GM23338 (cell line): Measurements from ENCODE around the gene CPLX4. TPM values are rescaled to one million over a fixed set of nuclear protein-coding genes. Genes with fewer than 3 reads are reported as not detected.

Experiments used
- ATAC-seq: fragments of 200-7000 bp; cut with Tn5 transposase; 3 replicates; pipeline ENCODE4 v1.9.1; 2020
- DNase-seq: peaks from one replicate; pipeline ENCODE4 v3.0.0-alpha.2; 2015; ENCODE audit warnings: low spot score
- H2AFZ ChIP-seq: fragments of 200-600 bp; sonication (generic); 2 replicates; pipeline ENCODE4 v1.8.0; 2016; ENCODE audit warnings: antibody characterized with exemption, mild to moderate bottlenecking, moderate library complexity
- H3F3A ChIP-seq: fragments of 200-600 bp; sonication (generic); replicated peaks from 2 replicates; pipeline ENCODE4 v1.8.0; 2017; ENCODE audit warnings: antibody characterized with exemption, mixed run types, low read depth
- H3K27ac ChIP-seq: fragments of 200-600 bp; sonication (generic); 2 replicates; pipeline ENCODE4 v1.6.1; 2016; ENCODE audit warnings: low read depth
- H3K27me3 ChIP-seq: fragments of 200-600 bp; sonication (generic); 2 replicates; pipeline ENCODE4 v1.8.0; 2016; ENCODE audit warnings: mild to moderate bottlenecking, mixed run types, moderate library complexity; ENCODE audit not compliant: insufficient read depth
- H3K36me3 ChIP-seq: fragments of 200-600 bp; sonication (generic); 2 replicates; pipeline ENCODE4 v1.8.0; 2016; ENCODE audit warnings: mild to moderate bottlenecking; ENCODE audit not compliant: insufficient read depth
- H3K4me1 ChIP-seq: fragments of 200-600 bp; sonication (generic); 2 replicates; pipeline ENCODE4 v1.8.0; 2016; ENCODE audit warnings: mild to moderate bottlenecking, moderate library complexity; ENCODE audit not compliant: insufficient read depth
- H3K4me2 ChIP-seq: fragments of 200-600 bp; sonication (generic); 2 replicates; pipeline ENCODE4 v1.7.1; 2017; ENCODE audit warnings: mixed run types
- H3K4me3 ChIP-seq: fragments of 200-600 bp; sonication (generic); 2 replicates; pipeline ENCODE4 v1.6.1; 2016; ENCODE audit warnings: mixed run types
- H3K79me2 ChIP-seq: fragments of 200-600 bp; sonication (generic); replicated peaks from 2 replicates; pipeline ENCODE4 v1.8.0; 2017; ENCODE audit warnings: mild to moderate bottlenecking; ENCODE audit not compliant: insufficient read depth
- H3K9me2 ChIP-seq: fragments of 200-600 bp; sonication (generic); 2 replicates; pipeline ENCODE4 v1.8.0; 2017; ENCODE audit not compliant: insufficient read depth
- H4K20me1 ChIP-seq: fragments of 200-600 bp; sonication (generic); replicated peaks from 2 replicates; pipeline ENCODE4 v1.8.0; 2017; ENCODE audit warnings: mild to moderate bottlenecking; ENCODE audit not compliant: insufficient read depth
- H3K27ac Mint-ChIP-seq: 2 replicates; pipeline ENCODE4 v1.8.0; 2020; ENCODE audit warnings: inconsistent platforms, mild to moderate bottlenecking, moderate library complexity, mixed read lengths
- H3K27me3 Mint-ChIP-seq: 3 replicates; pipeline ENCODE4 v1.8.0; 2022; ENCODE audit warnings: low read depth, mild to moderate bottlenecking, moderate library complexity, mixed read lengths, inconsistent platforms; ENCODE audit not compliant: insufficient read depth, poor library complexity
- H3K36me3 Mint-ChIP-seq: 3 replicates; pipeline ENCODE4 v1.8.0; 2021; ENCODE audit warnings: low read depth, mild to moderate bottlenecking, inconsistent platforms, moderate library complexity, mixed read lengths
- H3K4me1 Mint-ChIP-seq: 3 replicates; pipeline ENCODE4 v1.8.0; 2020; ENCODE audit warnings: mild to moderate bottlenecking, inconsistent platforms, mixed read lengths
- H3K4me3 Mint-ChIP-seq: 3 replicates; pipeline ENCODE4 v1.8.0; 2021; ENCODE audit warnings: moderate library complexity, mild to moderate bottlenecking, inconsistent platforms, mixed read lengths
- H3K9me3 Mint-ChIP-seq: 3 replicates; pipeline ENCODE4 v1.8.0; 2020; ENCODE audit warnings: moderate library complexity, mild to moderate bottlenecking, inconsistent platforms, mixed read lengths
- CREB1 ChIP-seq: fragments of 250-450 bp; sonication (Bioruptor Pico); IDR thresholded peaks from 2 replicates; pipeline ENCODE4 v1.5.0; 2020; ENCODE audit warnings: low read depth, mild to moderate bottlenecking, moderate library complexity
- ETS1 ChIP-seq: IDR thresholded peaks from 2 replicates; pipeline ENCODE4 v1.6.1; 2016; ENCODE audit warnings: antibody characterized with exemption
- EZH2 ChIP-seq: fragments of 200-600 bp; sonication (generic); IDR thresholded peaks from one replicate; pipeline ENCODE4 v1.8.0; 2017; ENCODE audit warnings: antibody characterized with exemption, mild to moderate bottlenecking, low read depth; ENCODE audit not compliant: unreplicated experiment
- EZH2phosphoT487 ChIP-seq: fragments of 200-600 bp; sonication (generic); IDR thresholded peaks from one replicate; pipeline ENCODE4 v1.8.1; 2018; ENCODE audit warnings: antibody characterized with exemption; ENCODE audit not compliant: unreplicated experiment
- JUNB ChIP-seq: IDR thresholded peaks from one replicate; pipeline ENCODE4 v1.6.1; 2016; ENCODE audit warnings: antibody characterized with exemption; ENCODE audit not compliant: unreplicated experiment
- NANOG ChIP-seq: IDR thresholded peaks from 2 replicates; pipeline ENCODE4 v1.6.1; 2016; ENCODE audit warnings: antibody characterized with exemption, borderline replicate concordance
- POLR2AphosphoS5 ChIP-seq: IDR thresholded peaks from 2 replicates; pipeline ENCODE4 v1.6.1; 2016; ENCODE audit warnings: antibody characterized with exemption, low read depth
- STAT1 ChIP-seq: IDR thresholded peaks from one replicate; pipeline ENCODE4 v1.6.1; 2016; ENCODE audit warnings: antibody characterized with exemption; ENCODE audit not compliant: unreplicated experiment
- ZNF114 ChIP-seq: fragments of 250-450 bp; sonication (Bioruptor Pico); IDR thresholded peaks from 2 replicates; pipeline ENCODE4 v1.5.0; 2020; ENCODE audit warnings: mild to moderate bottlenecking, moderate library complexity
- ZNF331 ChIP-seq: fragments of 250-450 bp; sonication (Bioruptor Pico); IDR thresholded peaks from 2 replicates; pipeline ENCODE4 v1.5.0; 2020; ENCODE audit warnings: low read depth, mild to moderate bottlenecking, moderate library complexity
- ZNF462 ChIP-seq: fragments of 250-450 bp; sonication (Bioruptor Pico); IDR thresholded peaks from 2 replicates; pipeline ENCODE4 v1.5.0; 2020; ENCODE audit warnings: mild to moderate bottlenecking, moderate library complexity
- polyA plus RNA-seq: library from polyadenylated mRNA; unstranded; fragments of >200 nt; fragmentation: Nextera tagmentation; extraction: Ambion mirVana; gene quantifications from 2 replicates; pipeline ENCODE4 v1.2.1, GENCODE V29; 2016
- total RNA-seq: library from RNA; depleted of rRNA; stranded (reverse); fragments of >200 nt; shearing (Covaris generic); gene quantifications from 2 replicates; pipeline ENCODE4 v1.2.3, GENCODE V29; 2014
- TF ChIP-seq, protein P1 (sequence below), 2 experiments: fragments of 200-600 bp in 1 of 2; sonication (generic) in 1 of 2; conservative IDR thresholded peaks; 2 replicates each; pipeline versions ENCODE4 v1.5.1 to v1.6.1; 2016 to 2017; ENCODE audit warnings: antibody characterized with exemption in 2 of 2, low read depth in 2 of 2, mild to moderate bottlenecking in 2 of 2, moderate library complexity in 1 of 2

The CPLX4 gene
- total and polyA plus RNA-seq, 2 experiments from 2014 or later = not detected

- H2AFZ ChIP-seq = no peak overlapping the region
- no peaks in the 10 kb centered on the region for H3K79me2 ChIP-seq
- no peaks in the 10 kb centered on the region for H3K27me3 ChIP-seq
- no peaks in the 10 kb centered on the region for H3F3A ChIP-seq
- H3K9me2 ChIP-seq = no peaks in the 10 kb centered on the region
- no peak overlapping the region for H3K4me3 ChIP-seq
- H3K4me1 ChIP-seq = no peaks in the 10 kb centered on the region
- Mint-ChIP-seq H3K4me3 (no peak overlapping the region), H3K9me3 (no peaks in the 10 kb centered on the region), H3K36me3 (no peaks in the 10 kb centered on the region), H3K27me3 (no peaks in the 10 kb centered on the region), H3K27ac (no peak overlapping the region), H3K4me1 (no peaks in the 10 kb centered on the region)
- H3K27ac ChIP-seq = no peak overlapping the region
- no peak for TF ChIP-seq JUNB
- no peak for TF ChIP-seq STAT1
- TF ChIP-seq EZH2phosphoT487 = no peak
- no peak for TF ChIP-seq EZH2
- TF ChIP-seq NANOG = no peak
- TF ChIP-seq, protein P1, sequence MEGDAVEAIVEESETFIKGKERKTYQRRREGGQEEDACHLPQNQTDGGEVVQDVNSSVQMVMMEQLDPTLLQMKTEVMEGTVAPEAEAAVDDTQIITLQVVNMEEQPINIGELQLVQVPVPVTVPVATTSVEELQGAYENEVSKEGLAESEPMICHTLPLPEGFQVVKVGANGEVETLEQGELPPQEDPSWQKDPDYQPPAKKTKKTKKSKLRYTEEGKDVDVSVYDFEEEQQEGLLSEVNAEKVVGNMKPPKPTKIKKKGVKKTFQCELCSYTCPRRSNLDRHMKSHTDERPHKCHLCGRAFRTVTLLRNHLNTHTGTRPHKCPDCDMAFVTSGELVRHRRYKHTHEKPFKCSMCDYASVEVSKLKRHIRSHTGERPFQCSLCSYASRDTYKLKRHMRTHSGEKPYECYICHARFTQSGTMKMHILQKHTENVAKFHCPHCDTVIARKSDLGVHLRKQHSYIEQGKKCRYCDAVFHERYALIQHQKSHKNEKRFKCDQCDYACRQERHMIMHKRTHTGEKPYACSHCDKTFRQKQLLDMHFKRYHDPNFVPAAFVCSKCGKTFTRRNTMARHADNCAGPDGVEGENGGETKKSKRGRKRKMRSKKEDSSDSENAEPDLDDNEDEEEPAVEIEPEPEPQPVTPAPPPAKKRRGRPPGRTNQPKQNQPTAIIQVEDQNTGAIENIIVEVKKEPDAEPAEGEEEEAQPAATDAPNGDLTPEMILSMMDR (conservative IDR thresholded peaks at IDR 0.05; ENCODE audit: low read depth in 2 of 2) = no peak
- TF ChIP-seq ETS1 = no peak
- TF ChIP-seq POLR2AphosphoS5 = no peak
- no peak for TF ChIP-seq CREB1 (CRISPR knock-in tag)
- no peak for TF ChIP-seq ZNF331 (CRISPR knock-in tag)
- H3K4me2 ChIP-seq = no peak overlapping the region
- DNase-seq (no peak), ATAC-seq (no peak)
- no peaks in the 10 kb centered on the region for H4K20me1 ChIP-seq
- H3K36me3 ChIP-seq = no peaks in the 10 kb centered on the region
Measured at GRCh38 chr18:59303006-59303405, 15.4 kb downstream of the CPLX4 start.

GRCh38 chr18:59301929-59302328 lies 16.5 kb downstream of the CPLX4 start:
- no peak for DNase-seq
- H4K20me1 ChIP-seq = no peaks in the 10 kb centered on the region
- Mint-ChIP-seq H3K27ac (no peak overlapping the region), H3K36me3 (no peaks in the 10 kb centered on the region), H3K4me1 (no peaks in the 10 kb centered on the region), H3K27me3 (no peaks in the 10 kb centered on the region), H3K9me3 (no peaks in the 10 kb centered on the region), H3K4me3 (no peak overlapping the region)
- H3K79me2 ChIP-seq = no peaks in the 10 kb centered on the region
- H3F3A ChIP-seq = no peaks in the 10 kb centered on the region
- H3K27ac ChIP-seq = no peak overlapping the region
- H3K9me2 ChIP-seq = no peaks in the 10 kb centered on the region
- H2AFZ ChIP-seq = no peak overlapping the region
- H3K27me3 ChIP-seq = no peaks in the 10 kb centered on the region
- TF ChIP-seq JUNB (no peak), ZNF462 (CRISPR knock-in tag) (no peak), ZNF114 (CRISPR knock-in tag) (no peak), EZH2 (no peak), ZNF331 (CRISPR knock-in tag) (no peak)
- no peak overlapping the region for H3K4me2 ChIP-seq
- no peak overlapping the region for H3K4me3 ChIP-seq
- no peaks in the 10 kb centered on the region for H3K4me1 ChIP-seq
- ATAC-seq = no peak
- no peaks in the 10 kb centered on the region for H3K36me3 ChIP-seq
